NCI-H1930 (cell line): Measurements from ENCODE around the gene FILIP1L.
"Not testable (repeated sequence)": the region's sequence is repeated elsewhere in the genome, so short reads cannot be mapped to it uniquely, and the experiment has no call there.

ENCODE experiments used
- DNase-seq, 2 experiments: peaks; one replicate each; lab custom pipeline; 2025; lab: John Stamatoyannopoulos, UW

The FILIP1L gene

DNA sequence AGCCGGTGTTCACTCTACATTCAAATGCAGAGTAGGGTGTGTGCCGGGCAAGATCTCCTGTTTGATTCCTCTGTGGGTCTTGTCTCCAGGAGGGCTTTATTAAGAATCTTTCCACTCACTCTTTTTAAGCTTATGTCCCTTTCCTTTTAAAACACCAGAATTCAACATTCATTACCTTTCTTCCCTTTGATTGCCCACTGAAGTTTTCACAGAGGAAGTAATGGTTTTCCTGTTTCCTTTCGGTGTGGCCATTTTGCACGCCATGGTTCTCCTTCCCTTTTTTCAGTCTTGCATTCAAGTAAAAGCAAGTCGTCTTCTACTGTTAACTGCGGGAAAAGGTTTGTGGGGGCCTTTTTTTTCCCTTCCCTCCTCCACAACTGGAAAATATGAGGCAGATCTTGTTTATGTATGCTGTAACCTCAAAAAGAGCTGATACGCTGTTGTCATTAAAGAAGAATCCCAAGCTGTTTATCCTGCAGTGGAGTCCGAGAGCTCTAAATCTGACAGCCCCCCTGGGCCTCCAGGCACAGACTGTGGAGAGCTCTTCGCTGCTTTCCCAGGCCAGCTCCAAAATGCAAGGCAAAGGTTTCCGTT is 40.5 kb downstream of the FILIP1L start:
- no peak for DNase-seq

DNA sequence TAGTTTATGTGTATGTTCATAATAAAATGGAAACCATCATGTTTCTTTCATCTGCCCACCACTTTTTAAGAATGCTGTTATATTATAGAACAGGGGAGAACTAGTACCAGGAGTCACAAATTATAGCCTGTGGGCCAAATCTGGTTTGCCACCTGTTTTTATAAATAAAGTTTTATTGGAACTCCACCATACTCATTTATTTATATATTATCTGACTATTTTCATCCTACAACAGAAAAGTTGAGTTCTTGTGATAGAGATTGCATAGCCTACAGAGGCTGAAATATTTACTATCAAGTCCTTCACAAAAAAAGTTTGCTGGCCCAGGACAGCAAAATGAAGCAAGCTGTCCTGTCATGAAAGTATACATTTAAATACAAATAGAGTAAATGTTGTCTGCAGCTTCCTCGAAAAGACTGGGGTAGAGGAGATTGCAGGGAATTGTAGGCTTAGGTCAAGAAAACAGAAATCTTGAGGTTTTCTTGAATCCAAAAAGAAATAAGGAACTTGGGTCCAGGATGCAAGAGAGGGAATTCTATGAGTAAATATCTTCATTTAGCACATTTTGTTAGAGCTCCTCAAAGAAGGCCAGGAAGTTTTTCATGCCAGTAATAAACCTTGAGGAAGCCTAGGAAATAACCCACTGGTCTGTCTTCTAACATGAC is 41.1 kb downstream of the FILIP1L start:
- no peak for DNase-seq

GRCh38 chr3:100072326-100073048 is 41.8 kb downstream of the FILIP1L start:
- DNase-seq = no peak

GRCh38 chr3:100069472-100069871 is 44.8 kb downstream of the FILIP1L start:
- no peak for DNase-seq

DNA sequence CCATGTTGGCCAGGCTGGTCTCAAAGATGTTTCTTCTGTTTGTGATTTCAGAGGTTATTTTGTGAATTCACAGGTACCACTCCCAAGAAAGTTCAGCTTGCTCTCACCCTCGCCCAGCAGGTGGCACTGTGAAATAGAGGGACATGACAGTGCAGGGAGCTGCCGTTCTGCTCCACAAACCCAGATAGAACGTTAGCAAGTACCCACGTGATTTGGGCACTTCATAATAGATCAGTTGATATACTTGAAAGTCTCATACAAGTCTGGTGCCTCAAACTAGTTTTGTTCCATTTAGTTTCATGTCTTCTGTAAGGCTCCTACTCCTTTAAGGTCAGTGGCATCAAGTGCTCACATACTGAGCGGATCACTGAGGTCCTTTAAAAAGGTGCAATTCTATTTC is 45.5 kb downstream of the FILIP1L start:
- DNase-seq = peak; percentile 28 to 44

DNA sequence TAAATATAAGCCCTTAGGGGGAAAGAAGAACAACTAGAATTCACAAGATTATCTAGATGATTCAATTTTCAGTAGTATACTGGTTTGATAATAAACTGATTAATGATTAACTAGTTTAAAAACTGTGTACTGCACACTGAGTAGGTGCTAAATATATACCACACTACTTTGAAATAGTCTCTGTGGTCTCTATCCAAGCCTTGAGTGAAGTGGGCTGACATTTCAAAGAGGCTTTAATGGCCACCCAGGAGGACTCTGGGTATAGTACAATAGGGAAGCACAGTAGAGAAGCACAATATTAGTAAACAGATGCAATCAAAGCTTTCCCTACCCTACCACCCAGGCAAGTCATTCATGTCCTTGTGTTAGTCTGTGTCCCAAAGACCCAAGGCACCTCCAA is 46.7 kb downstream of the FILIP1L start:
- DNase-seq = no peak

DNA sequence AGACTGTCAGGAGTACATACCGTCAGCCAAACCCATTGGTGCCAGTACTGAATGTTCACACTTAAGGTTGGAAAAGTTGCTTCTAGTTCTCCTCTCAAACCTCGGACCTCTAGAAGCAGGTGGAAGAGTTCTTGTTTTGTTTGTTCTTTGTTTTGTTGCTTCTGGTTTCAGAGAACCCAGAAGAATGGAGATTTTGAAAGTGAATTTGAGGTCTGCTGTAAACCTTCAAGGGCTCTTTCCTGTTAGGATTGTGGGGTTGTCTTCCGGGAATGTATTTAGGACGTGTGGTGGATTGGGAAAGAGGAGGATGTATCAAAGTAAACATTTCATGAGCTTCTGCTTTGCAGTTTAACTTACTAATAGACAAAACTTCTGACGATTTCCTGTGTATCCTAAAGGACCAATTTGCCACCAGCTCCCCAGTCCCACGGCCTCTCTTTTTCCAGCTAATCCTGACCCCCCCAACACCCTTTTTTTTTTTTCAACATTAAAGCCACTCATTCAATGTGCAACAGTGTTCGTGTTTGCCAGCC is 50.3 kb downstream of the FILIP1L start:
- DNase-seq = no peak

- DNase-seq = no peak
Measured at GRCh38 chr3:100062665-100063064, 51.6 kb downstream of the FILIP1L start.

DNA sequence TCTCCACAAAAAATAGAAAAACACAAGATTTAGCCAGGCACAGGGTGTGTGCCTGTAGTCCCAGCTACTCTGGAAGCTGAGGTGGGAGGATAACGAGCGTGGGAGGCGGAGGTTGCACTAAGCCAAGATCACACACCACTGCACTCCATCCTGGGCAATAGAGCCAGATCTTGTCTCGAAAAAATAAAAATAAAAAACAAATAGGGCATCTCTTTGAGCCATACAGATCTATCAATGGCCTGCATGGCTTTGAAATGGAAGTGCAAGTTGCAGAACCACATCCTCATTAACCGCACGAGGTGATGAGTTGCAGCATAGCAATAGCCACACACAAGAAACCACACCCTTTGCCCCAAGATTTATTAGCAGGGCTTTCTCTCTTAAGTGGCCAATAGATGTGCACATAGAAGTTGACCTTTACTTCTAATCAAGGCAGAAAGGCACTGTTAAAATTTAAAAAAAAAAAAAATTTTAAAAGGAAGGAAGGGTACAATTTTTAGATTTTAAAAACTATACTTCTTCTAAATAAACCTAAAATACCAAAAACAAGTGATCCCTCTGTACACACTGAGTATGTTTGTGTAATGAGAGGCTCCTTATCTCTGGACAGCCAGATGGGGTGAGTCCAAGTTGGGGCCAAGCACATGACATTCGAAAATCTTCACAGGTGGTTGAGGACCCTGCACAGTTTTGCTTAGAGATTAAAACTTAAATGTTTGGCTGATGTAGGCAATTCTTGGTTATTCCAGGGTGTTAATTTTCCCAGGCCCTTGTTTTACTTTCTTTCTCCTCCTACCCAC is 53.4 kb downstream of the FILIP1L start:
- no peak for DNase-seq

GRCh38 chr3:100059472-100059871 is 54.8 kb downstream of the FILIP1L start:
- DNase-seq = no peak

- no peak for DNase-seq
Measured at GRCh38 chr3:100057716-100058575, 56.4 kb downstream of the FILIP1L start.

GRCh38 chr3:100053951-100054620 is 60.2 kb downstream of the FILIP1L start:
- DNase-seq = no peak

GRCh38 chr3:100051513-100051912 is 62.8 kb downstream of the FILIP1L start:
- DNase-seq = not testable (repeated sequence)

DNA sequence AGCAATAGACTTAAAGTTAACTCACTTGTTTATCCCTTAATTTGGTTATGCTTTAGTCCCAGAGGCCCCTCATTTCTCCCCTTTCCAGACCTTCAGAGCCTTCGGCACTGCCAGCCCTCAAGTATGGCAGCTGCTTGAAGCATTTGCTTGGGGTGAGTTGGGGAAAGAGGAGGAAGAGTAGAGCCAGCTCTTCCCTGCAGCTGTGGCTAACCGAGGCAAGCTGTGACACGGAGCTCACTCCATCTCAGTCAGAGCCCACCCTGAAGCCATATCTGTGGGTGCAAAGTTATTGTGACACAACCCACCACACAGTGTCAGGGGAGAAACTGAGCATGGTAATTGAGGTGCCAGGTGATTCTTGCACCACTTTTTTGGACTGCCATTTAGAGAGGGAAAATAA is 66.1 kb downstream of the FILIP1L start:
- no peak for DNase-seq

DNA sequence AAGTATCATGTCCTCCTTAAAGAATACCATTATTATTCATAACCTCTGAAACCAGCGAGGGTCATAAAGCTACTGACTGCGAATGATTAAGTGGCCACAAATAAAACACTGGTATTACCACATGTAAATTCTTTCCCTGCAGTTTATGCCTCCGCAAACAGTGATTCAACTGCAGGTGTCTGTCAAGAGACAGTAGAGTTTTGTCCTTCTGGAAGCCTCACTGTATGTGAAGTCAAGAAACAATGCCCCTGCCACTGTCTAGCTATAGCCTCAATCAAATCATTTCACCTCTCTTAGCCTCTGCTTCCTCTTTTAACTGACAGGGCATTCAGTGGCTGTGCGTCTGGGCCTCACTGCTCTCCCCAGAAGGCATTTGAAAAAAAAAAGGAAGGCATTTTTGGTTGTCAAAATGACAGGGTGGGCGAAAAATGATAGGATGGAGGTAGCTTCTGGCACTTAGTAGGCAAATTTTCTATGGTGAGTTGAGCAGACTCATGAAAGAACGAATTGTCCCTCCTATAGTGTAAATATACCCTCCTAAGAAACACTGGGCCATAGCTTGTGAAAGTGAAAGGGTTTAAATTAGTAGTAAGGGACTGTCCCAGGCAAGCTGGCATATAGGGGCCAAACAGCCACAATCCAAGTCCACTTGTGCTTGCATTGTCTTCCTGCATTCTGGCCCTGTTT is 66.7 kb downstream of the FILIP1L start:
- no peak for DNase-seq

DNA sequence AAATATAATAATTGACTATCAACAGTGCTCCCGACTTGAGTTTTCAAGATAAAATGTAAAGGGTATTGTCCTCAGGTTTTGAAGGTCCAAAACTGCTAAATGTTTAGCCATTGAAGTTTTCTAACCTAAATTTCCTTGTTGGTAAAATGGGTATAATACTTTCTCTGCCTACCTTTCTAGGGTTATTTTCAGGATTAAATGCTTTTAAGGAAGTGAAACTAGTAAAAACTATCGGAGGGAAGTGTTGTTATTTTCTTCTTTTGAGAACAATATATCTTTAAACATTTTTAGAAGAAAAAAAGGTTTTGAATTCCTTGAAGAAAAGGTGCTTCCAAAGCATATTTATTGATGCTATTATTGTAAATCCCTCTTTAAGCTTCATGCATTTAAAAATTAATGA is 67.3 kb downstream of the FILIP1L start:
- DNase-seq = no peak

GRCh38 chr3:100045696-100046095 is 68.6 kb downstream of the FILIP1L start:
- DNase-seq = no peak

DNA sequence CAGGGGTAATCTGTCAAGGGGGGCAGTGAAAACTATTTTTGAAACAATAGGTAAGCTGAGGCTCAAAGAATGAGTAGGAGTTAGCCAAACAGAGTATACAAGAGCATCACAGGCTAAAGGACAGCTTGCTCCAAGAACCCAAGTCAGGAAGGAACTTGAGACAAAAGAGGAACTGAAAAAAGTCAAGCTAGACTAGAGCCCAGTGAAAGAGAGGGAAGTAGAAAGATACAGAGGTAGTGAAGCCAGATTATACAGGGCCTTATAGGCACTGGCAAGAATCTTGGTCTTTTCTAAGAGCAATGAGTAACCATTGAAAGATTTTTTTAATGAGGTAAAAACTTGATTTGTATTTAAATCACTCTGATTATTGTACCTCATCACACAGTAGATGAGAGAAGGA is 69.9 kb downstream of the FILIP1L start:
- DNase-seq = no peak

- no peak for DNase-seq
Measured at GRCh38 chr3:100043271-100043670, 71.0 kb downstream of the FILIP1L start.
